HT1080 (cell line): Measurements from ENCODE around the gene CASK. TPM values are rescaled to one million over a fixed set of nuclear protein-coding genes. Genes with fewer than 3 reads are reported as not detected.
A peak's percentile ranks its signal among the peaks of the same experiment; 100 is the strongest.

Experiments
- DNase-seq: peaks from one replicate; pipeline ENCODE4 v3.0.0-alpha.2; 2015; ENCODE audit warnings: low read depth
- total RNA-seq: library from RNA; depleted of rRNA; stranded (reverse); fragments of >200 nt; shearing (Covaris generic); gene quantifications from 2 replicates; pipeline ENCODE4 v1.2.3, GENCODE V29; 2014

Gene CASK
- total RNA-seq, 1 experiment from 2014 or later = 11.8 TPM

DNA sequence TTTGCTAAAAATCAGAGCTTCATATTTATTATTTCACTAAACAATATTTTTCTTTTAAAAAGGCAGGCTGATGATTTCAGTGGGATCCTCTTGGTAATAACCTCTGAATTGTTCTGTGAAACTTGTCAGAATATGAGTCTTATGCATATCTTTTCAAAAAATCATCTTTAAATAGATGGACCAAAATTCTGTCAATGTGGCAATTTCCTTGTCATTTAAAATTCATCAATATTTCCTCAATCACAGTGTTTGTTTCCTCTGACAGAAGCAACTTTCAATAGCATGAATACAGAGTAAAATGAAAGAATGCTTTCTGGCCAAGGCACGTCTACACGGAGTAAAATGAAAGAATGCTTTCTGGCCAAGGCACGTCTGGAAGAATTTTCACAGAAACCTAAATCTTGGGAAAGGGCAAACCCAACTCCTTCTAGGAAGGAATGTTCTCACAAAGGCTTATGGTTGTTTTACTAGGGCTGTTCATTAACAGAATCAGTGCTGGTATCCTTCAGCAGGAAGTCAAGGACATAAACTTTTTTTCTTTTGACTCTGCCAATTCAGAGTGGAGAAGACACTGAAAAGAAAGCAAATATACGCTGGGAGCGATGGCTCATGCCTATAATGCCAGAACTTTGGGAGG lies 333.6 kb downstream of the CASK start:
- DNase-seq = no peak

DNA sequence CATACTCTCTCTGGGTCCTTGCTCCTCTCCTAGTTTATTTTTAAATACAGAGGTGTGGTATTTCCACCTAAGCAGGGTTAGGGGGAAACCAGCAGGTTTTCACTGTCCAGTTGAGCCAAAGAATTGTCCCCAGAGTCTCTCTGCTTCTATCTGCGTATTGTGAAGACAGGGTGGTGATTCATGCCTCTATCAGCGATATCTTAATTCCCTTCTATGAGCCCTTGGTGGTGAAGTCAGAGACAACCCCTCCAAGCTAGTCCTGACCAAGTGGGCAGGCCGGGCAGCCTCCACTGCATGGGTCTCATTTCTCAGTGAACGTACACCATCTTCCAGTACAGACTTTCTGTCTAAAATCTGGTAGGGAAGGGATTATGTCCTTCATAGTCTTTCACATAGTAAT lies 335.1 kb downstream of the CASK start:
- DNase-seq = no peak

DNA sequence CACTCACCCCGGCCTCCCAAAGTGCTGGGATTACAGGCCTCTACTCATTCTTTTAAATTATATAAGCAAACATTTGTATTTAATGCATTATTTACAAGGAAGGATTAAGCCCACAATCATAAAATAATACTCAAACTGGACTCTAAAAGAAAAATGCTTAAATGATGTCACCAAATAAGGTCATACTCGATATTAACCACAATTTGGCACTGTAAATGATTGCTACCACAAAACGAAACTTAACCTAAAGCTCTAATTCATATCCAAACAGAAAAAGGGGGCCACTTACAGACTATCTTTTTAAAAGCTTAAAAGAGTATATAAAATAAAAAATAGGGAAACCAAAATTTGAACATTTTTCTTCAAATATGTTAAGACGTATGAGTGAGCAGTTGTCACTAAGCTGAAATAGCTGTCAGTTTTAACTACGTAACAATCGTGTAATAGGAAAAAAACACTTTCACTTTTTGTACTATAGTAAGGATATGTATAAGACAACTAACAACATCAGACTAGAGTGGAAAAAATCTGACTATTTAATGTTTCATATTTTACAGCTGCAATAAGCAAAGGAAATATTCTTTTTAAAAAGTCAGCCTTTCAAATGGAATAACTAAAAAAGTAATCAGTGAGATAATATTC lies 342.8 kb downstream of the CASK start:
- DNase-seq = no peak

DNA sequence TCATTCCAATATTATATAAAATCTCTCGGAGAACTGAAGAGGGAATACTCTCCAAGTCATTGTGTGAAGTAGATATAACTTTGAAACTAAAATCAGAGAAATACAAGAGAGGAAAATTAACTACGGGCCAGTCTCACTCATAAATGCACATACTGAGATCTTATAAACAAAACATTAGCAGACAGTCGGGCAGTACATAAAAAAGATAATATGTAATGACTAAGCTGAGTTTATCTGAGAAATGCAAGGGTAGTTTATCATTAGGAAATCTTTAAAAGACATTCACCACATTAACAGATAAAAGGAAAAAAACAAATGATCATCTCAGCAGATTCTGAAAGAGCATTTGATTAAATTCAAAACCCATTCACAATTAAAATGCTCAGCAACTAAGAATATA lies 359.5 kb downstream of the CASK start:
- DNase-seq = no peak

DNA sequence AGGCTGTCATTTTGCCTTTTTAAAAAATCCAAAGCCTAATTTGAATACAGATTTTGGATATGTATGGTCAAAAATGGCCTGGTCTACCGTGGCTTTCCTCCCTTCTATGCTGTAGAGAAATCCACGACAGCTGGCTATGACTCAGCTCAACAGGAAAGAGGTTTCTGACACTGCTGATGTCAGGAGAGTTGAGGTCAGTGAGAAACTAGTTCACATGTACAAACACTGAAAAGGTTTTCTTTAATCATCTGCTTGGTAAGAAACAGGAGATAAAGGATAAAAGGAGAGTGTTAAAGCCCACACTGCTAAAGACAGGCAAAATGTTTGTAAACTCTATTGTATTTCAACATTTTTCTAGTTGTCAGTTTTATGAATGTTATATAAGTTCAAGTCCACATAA lies 362.3 kb downstream of the CASK start:
- peak; percentile 78 for DNase-seq

DNA sequence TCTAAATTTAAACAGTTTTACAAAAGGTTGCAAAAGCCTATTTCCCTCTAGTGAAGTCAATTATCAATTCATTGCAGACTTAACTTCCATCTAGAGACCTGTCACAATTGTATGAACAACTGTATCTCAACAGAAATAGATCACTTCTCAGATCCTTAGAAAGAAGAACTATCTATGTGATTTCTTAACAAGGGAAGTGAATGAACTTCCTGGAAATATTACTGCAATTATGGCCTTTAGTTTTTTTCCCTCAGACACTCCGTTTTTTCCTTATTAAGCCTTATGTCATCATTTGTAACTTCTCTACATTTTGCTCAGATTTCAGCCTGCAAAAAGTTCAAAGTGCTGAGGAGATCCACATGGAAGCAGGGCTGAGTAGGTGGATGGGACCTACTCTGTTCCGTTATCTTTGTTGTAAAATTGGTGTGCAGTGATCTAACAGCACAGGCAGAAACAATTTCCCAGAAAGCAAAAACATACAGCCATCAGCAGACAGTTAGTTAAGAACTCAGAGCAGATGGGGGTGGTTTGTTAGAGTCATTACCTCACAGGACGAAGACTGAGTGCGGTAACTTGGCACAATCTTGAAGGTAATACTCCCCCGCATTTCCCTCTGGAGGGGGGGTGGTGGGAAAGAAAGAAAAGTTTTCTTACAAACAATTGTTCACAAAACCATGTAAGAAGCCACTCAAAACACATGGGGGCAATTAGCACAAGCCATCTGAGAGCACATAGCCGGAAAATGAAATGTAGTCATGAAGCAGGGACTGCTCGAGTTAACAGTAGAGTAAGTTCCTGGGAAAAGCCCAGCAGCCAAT lies 363.9 kb downstream of the CASK start:
- DNase-seq = no peak

DNA sequence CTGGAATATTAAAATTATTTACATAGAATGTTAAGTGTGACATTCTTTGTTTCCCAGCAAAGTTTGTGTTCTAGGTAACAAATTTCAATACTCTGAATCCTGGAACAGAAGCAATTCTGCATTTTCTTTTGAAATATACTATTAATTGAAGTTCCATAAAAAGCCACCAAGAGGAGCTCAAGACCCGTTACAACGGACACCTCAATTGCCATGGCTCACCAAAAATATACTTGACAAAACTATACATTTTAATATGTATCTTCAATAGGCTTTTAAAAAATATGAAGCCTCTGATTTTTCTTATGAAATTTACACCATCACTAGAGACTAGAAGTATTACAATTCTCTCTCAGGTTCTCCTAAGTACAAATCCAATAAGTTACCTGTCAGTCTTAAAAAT lies 364.8 kb downstream of the CASK start:
- DNase-seq = no peak

DNA sequence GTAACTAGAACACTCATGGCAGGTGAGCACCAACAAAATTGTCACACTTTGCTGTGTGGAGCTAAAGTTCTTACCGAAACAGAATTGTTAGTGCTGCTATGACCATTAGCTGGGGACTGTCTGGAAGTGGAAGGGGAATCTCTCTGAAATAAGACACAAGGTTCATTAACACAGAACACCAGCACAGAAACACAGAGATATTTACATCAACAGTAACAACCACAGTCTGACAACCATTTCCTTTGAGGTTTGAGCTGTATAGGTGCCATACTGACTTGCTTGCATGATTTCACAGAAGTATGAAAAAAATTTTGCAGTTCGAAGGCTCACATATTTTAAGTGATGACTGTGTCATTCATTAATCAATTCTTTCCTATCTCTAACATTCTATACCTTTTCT lies 366.4 kb downstream of the CASK start:
- DNase-seq = no peak

DNA sequence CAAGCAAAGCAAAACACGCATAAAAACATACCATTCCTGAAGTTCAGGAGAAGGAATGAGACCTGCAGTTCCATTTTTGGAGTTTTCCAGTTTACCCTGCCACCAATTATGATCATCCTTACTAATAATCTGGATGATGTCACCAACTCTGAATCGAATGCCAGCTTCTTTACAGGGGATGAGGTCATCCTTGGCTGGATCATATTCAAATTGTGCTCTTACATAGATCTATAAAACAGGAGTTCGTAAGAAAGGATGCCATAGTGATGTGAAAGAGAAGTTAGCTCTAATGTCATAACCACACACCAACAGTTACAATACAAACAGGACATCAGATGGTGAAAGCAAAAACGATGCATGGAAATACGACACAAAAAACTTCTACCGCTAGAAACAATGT lies 369.7 kb downstream of the CASK start:
- DNase-seq = no peak

DNA sequence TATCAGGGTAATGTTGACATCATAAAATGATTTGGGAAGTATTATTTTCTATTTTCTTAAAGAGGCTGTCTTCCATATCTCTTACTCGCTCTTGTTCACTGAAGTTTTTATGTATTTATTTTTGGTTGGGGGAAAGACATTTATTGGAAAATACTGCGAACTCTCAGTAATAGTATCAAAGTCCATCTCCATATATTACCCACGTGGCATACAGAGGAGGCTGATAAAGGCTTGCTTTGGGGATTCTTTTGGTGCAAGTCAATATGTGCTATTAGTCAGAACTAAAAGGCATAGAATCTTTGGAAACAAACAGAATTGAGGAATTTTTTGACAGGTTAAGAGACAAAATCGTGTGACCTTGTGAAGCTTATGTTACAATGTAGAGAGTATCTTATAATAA lies 374.9 kb downstream of the CASK start:
- no peak for DNase-seq

DNA sequence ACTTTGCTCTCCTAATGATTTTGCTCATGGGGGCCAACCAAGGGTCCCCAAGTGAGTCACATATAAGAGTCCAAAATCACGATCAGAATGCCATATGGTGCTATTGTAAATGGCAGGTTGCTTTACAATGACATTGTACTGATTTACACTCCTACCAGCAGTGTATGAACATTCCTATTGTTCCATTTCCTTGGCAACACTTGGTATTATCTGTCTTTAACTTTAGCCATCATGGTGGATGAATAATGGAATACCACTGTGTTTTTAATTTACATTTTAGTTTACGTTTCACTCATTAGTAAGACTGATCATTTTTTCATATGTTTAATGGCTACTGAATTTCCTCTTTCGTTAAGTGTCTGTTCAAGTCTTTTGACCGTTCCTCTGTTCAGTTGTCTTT lies 379.7 kb downstream of the CASK start:
- no peak for DNase-seq

DNA sequence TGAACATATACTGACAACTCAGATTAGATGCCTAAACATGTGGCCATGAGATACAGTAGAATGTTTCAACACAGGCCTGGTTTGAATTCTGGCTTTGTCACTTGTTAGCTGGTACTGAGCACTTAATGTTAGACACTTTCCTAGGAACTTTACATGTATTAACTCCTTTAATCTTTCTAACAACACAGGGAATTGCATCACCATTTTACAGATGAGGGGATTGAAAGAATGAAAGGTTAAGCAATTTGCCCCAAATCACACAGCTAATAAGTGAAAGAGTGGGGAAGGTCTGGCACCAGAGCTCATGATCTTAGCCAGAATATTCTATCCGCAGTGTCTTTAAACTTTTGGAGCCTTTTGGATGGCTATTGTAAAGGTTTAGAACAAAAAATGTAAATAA lies 380.3 kb downstream of the CASK start:
- no peak for DNase-seq

DNA sequence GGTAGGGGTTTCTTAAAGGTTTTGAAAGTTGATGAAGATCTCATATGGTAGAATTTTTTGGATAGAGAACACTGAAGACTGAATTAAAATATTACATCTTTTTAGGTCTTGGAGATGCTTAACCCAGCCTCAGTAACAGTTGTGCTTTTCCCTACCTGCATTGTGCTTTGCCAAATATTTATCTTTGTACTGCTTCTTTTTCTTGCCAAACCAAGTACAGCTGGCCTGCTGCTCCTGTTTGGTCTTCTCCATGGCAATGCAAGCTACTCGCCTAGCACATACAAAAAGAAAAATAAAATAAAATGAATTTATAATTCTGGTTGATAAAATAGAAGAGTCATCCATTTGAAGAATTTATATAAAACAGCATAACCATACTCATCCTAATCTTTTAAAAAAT lies 380.8 kb downstream of the CASK start:
- no peak for DNase-seq

DNA sequence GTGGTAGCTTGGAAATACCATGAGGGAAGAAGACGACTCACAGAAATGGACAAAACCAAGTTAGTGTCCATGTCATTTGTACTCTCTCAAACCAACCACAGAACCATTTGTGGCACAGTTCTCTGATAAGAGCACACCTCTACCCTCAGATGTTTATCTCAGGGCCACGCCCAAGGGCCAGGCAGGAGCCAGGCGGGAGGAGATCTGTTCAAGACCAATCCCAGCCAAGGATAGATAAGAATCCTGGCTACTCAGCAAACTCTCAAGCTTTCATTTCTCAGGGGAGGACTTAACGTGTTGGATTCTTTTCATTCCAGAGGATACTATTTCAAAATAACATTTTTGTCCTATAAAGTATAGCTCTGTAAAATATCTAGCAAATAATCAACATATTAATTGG lies 381.2 kb downstream of the CASK start:
- no peak for DNase-seq

DNA sequence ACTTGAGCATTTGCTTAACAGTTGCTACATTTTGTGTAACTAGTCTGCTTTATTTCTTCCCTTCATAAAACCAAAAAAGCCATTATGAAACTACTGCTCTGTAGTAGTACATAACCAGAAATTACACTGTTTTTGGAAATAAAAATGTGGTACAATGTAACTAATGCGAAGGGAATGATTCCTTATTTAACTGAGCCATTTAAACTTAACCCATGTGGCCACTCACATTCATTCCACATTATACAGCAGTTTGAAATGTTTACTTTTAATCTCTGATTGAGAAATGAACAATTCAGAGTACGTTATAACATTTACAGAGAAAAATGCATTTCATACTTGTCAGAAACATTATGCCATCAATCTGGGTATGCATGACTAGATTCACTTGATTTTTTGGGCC lies 382.0 kb downstream of the CASK start:
- DNase-seq = no peak

DNA sequence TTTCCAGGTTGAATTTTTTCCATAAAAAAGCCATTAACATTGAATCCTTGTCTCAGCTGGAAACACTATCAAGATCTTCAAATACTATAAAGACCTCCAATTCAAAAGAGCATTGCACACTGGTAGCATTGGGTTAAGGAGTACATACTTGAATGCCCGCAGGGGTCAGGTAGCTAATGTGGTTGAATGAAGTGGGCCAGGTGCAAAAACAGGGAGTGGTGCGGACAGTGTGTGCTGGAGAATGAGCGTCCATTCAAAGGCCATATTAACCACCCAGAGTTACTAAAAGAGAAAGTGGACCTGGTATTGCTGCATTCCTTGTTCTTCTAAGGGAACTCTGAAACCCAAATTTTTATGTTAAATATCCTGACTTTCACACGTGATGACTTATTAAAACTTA lies 384.6 kb downstream of the CASK start:
- no peak for DNase-seq

DNA sequence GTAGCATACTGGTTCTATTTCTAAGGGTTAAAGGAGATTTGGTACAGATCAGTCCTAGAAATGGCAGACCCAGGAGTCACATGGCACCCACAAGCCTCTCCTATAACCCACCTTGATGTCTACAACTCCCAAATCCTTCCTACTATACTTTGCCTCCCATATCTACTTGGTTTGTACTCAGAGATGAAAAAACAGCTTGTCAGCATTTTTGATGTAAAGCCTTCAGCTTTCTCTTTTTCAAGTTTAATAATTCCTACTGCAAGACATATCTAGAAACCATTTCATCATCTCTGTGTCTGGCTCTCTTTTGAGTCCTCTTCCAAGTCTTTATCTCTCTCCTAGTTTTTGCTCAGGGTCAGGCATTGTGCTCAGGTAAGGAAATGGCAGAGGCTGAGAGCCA lies 393.3 kb downstream of the CASK start:
- no peak for DNase-seq

DNA sequence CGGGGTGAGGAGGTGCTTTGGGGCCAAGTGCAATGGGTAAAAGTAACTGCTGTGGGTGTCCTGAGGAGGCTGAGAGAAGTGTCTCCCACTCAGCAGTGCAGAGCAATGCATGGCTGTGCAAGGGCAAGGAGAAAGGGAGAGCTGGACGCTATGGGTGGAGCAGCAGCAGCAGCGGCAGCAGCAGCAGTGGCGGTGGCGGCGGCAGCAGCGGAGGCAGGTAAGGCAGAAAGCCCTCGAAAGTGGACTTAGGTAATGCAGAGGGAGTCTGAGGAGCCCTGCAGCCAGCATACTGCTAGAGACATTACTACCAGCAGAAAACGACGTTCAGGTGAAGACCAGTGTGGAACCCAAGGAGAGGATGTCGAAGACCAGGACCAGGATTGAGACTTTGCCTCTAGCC lies 394.1 kb downstream of the CASK start:
- DNase-seq = no peak

DNA sequence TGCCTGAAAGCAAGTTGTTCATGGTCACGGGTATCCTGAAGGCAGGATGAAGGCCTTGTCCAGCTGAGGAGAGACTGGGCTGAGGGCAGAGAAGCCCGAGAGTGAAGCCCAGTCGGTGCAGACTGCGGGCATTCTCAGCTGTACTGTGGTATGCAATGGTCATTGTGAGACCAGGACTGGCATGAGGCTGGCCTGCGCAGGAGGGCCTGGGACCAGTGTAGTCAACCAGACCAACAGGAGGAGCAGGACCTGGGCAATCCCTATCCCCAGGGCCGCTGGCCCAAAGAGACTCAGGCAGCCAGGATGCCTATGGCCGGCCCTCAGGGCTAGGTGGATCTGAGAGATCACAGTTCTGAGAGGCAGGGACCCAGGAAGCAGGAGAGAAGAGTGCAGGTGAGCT lies 394.6 kb downstream of the CASK start:
- DNase-seq = no peak

DNA sequence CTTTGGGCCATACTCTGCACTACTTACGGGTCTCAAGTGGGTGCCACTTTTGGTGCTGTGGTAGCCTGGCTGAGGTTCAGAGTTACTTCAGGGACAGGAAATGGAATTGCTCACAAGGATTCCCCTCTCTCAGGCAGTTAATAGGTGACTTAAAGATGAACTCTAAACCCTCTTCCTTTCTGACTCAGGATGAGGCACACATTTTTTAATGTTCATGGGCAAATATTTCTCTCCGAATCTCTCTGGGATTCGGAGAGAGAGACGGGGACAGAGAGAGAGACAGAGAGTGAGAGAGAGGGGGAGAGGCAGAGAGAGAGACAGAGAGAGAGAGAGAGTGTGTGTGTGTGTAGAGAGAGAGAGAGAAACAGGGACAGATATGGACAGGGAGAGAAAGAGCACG lies 396.4 kb downstream of the CASK start:
- DNase-seq = peak; percentile 83

DNA sequence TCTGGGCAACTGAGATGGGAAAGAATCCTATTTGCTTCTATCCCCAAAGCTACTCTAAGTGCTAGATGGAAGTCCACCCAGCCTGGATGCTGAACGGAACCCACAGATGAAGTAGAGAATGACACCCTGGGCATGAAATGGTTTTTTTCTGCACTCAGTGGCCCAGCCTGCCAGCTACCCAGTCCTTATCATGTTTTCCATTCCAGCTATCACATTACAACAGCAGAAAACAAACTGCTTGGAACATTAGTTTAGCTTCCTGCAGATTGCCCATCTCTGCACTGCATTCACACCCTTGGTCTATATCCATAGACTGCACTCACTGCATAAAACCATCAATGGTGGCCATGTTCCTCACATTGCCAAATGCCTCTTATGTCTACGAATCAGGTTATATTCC lies 397.1 kb downstream of the CASK start:
- DNase-seq = no peak

DNA sequence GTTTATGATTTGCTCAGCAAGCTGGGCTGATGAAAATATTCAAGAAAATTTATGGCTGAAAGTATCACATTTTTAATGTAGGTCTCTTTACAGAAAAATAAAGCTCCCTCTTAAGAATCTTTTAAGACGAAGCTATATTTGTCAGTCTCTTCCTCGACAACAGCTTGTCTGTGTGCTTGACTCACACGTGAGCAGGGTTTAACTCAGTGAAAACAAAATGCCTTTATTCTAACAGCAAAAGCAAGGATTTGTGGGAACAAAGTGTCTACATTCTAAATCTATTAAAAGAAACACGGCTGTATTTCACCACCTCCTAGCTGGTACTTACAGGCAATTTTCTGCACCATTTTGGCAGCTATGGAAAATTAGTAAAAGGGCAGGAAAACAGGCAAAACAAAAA lies 400.7 kb downstream of the CASK start:
- DNase-seq = no peak

DNA sequence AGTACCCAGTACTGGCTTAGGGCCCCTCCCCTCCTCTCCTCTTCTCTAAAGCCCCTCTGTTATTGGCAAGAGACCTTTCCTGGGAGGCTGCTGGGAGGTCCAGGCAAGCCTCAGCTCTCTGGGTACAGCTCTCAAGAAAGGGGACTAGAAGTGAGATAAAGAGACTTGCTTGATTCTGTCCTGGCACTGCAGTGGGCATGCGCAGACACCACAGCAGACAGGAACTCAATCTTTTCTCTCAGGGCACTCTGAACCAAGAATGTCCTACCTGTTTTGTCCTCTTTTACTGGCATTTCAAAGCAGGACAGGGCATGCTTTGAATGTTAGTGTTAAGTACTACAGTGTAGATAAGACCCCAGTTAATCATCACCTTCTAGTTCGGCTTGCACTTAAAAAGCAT lies 401.3 kb downstream of the CASK start:
- no peak for DNase-seq
